Neural progenitor cell (in vitro differentiated cells): Measurements from ENCODE around the gene PUDP. TPM values are rescaled to one million over a fixed set of nuclear protein-coding genes. Genes with fewer than 3 reads are reported as not detected.

Source experiments
- DNase-seq: peaks from one replicate; pipeline ENCODE4 v3.0.0-alpha.2; 2016; ENCODE audit warnings: low spot score
- H2AFZ ChIP-seq: fragments of 200-600 bp; sonication (generic); replicated peaks from 2 replicates; pipeline ENCODE4 v1.6.1; 2016; ENCODE audit warnings: antibody characterized with exemption
- H3F3A ChIP-seq: fragments of 200-600 bp; sonication (generic); 2 replicates; pipeline ENCODE4 v1.6.1; 2016; ENCODE audit warnings: antibody characterized with exemption, low read depth
- H3K27ac ChIP-seq: fragments of 200-600 bp; sonication (generic); 2 replicates; pipeline ENCODE4 v1.5.1; 2016; ENCODE audit warnings: mild to moderate bottlenecking
- H3K27me3 ChIP-seq: fragments of 200-600 bp; sonication (generic); 2 replicates; pipeline ENCODE4 v1.6.1; 2016; ENCODE audit warnings: mild to moderate bottlenecking, moderate library complexity
- H3K36me3 ChIP-seq: fragments of 200-600 bp; sonication (generic); 2 replicates; pipeline ENCODE4 v1.5.1; 2016
- H3K4me1 ChIP-seq: fragments of 200-600 bp; sonication (generic); 2 replicates; pipeline ENCODE4 v1.6.1; 2016; ENCODE audit warnings: mixed run types
- H3K4me2 ChIP-seq: fragments of 200-600 bp; sonication (generic); 2 replicates; pipeline ENCODE4 v1.6.1; 2016
- H3K4me3 ChIP-seq: fragments of 200-600 bp; sonication (generic); 2 replicates; pipeline ENCODE4 v1.5.1; 2016
- H3K79me2 ChIP-seq: fragments of 200-600 bp; sonication (generic); 2 replicates; pipeline ENCODE4 v1.6.1; 2016; ENCODE audit warnings: low read depth
- H3K9ac ChIP-seq: fragments of 200-600 bp; sonication (generic); 2 replicates; pipeline ENCODE4 v1.6.1; 2016
- H3K9me3 ChIP-seq: fragments of 200-600 bp; sonication (generic); 2 replicates; pipeline ENCODE4 v1.5.1; 2016; ENCODE audit warnings: low read depth
- H4K20me1 ChIP-seq: fragments of 200-600 bp; sonication (generic); 2 replicates; pipeline ENCODE4 v1.6.1; 2016; ENCODE audit warnings: low read depth
- H3K27ac Mint-ChIP-seq: 3 replicates; pipeline ENCODE4 v1.8.0; 2021; ENCODE audit warnings: mixed read lengths
- H3K27me3 Mint-ChIP-seq: 2 replicates; pipeline ENCODE4 v1.8.0; 2022; ENCODE audit warnings: low read depth, mild to moderate bottlenecking, inconsistent platforms, moderate library complexity, mixed read lengths; ENCODE audit not compliant: insufficient read depth
- H3K36me3 Mint-ChIP-seq: 3 replicates; pipeline ENCODE4 v1.8.0; 2021; ENCODE audit warnings: mixed read lengths
- H3K4me1 Mint-ChIP-seq: 3 replicates; pipeline ENCODE4 v1.8.0; 2021; ENCODE audit warnings: mixed read lengths
- H3K4me3 Mint-ChIP-seq: 3 replicates; pipeline ENCODE4 v1.8.0; 2021; ENCODE audit warnings: mild to moderate bottlenecking, moderate library complexity, mixed read lengths
- H3K9me3 Mint-ChIP-seq: 3 replicates; pipeline ENCODE4 v1.8.0; 2020; ENCODE audit warnings: mixed read lengths
- CTCF ChIP-seq: fragments of 200-600 bp; sonication (generic); IDR thresholded peaks from 2 replicates; pipeline ENCODE4 v1.5.1; 2017; ENCODE audit warnings: antibody characterized with exemption, mild to moderate bottlenecking
- EZH2 ChIP-seq: fragments of 200-600 bp; sonication (generic); IDR thresholded peaks from 2 replicates; pipeline ENCODE4 v1.6.1; 2017; ENCODE audit warnings: antibody characterized with exemption, mild to moderate bottlenecking, moderate library complexity
- EZH2phosphoT487 ChIP-seq: fragments of 200-600 bp; sonication (generic); IDR thresholded peaks from 2 replicates; pipeline ENCODE4 v1.6.1; 2017; ENCODE audit warnings: antibody characterized with exemption
- total RNA-seq: library from RNA; depleted of rRNA; stranded (reverse); fragments of >200 nt; gene quantifications from 2 replicates; pipeline ENCODE4 v1.2.3, GENCODE V29; 2015; ENCODE audit warnings: low replicate concordance

Gene PUDP
- total RNA-seq, 1 donor from 2014 or later: 29.1 TPM

- Mint-ChIP-seq H3K36me3 (peaks cover 41% of the 10 kb centered on the region), H3K27me3 (peaks cover 2% of the 10 kb centered on the region), H3K27ac (no peak overlapping the region), H3K9me3 (peaks cover 25% of the 10 kb centered on the region), H3K4me3 (no peak overlapping the region), H3K4me1 (peaks cover 22% of the 10 kb centered on the region)
- H3K9ac ChIP-seq: no peak overlapping the region
- H4K20me1 ChIP-seq: no peaks in the 10 kb centered on the region
- H3K36me3 ChIP-seq: no peaks in the 10 kb centered on the region
- H3K4me3 ChIP-seq: no peak overlapping the region
- no peaks in the 10 kb centered on the region for H3K4me1 ChIP-seq
- no peak overlapping the region for H2AFZ ChIP-seq
- DNase-seq: no peak
- peaks cover 7% of the 10 kb centered on the region for H3K79me2 ChIP-seq
- no peak overlapping the region for H3K4me2 ChIP-seq
- no peak overlapping the region for H3K27ac ChIP-seq
- TF ChIP-seq EZH2 (no peak), EZH2phosphoT487 (no peak), CTCF (no peak)
- H3F3A ChIP-seq: no peaks in the 10 kb centered on the region
- H3K27me3 ChIP-seq: no peaks in the 10 kb centered on the region
- H3K9me3 ChIP-seq: no peaks in the 10 kb centered on the region
These were observed 13.0 kb downstream of the PUDP start for GRCh38 chrX:7134981-7135380.

GRCh38 chrX:7133050-7133440, 14.9 kb downstream of the PUDP start:
- H3K79me2 ChIP-seq: peaks cover 7% of the 10 kb centered on the region
- TF ChIP-seq EZH2 (no peak), CTCF (no peak), EZH2phosphoT487 (no peak)
- Mint-ChIP-seq H3K36me3 (peaks cover 45% of the 10 kb centered on the region), H3K27ac (peak overlapping the region; percentile 94), H3K4me1 (peaks cover 22% of the 10 kb centered on the region), H3K9me3 (peaks cover 34% of the 10 kb centered on the region), H3K27me3 (peaks cover 2% of the 10 kb centered on the region), H3K4me3 (no peak overlapping the region)
- DNase-seq: no peak
- H3K36me3 ChIP-seq: no peaks in the 10 kb centered on the region
- no peak overlapping the region for H3K9ac ChIP-seq
- H3F3A ChIP-seq: no peaks in the 10 kb centered on the region
- no peak overlapping the region for H3K4me2 ChIP-seq
- H4K20me1 ChIP-seq: no peaks in the 10 kb centered on the region
- H3K4me3 ChIP-seq: no peak overlapping the region
- no peak overlapping the region for H2AFZ ChIP-seq
- H3K4me1 ChIP-seq: no peaks in the 10 kb centered on the region
- no peaks in the 10 kb centered on the region for H3K27me3 ChIP-seq
- peaks cover 5% of the 10 kb centered on the region for H3K9me3 ChIP-seq
- no peak overlapping the region for H3K27ac ChIP-seq

GRCh38 chrX:7132335-7133049, 15.5 kb downstream of the PUDP start:
- H3K9me3 ChIP-seq: peaks cover 5% of the 10 kb centered on the region
- no peaks in the 10 kb centered on the region for H3K27me3 ChIP-seq
- H3K4me1 Mint-ChIP-seq: peaks cover 22% of the 10 kb centered on the region
- no peaks in the 10 kb centered on the region for H3K36me3 ChIP-seq
- H3K27ac ChIP-seq: no peak overlapping the region
- H3K4me3 Mint-ChIP-seq: no peak overlapping the region
- H3K9me3 Mint-ChIP-seq: peaks cover 28% of the 10 kb centered on the region
- H2AFZ ChIP-seq: no peak overlapping the region
- peaks cover 39% of the 10 kb centered on the region for H3K36me3 Mint-ChIP-seq
- H3K9ac ChIP-seq: no peak overlapping the region
- H4K20me1 ChIP-seq: no peaks in the 10 kb centered on the region
- peak; percentile 42 for DNase-seq
- no peaks in the 10 kb centered on the region for H3K4me1 ChIP-seq
- TF ChIP-seq EZH2phosphoT487: no peak
- TF ChIP-seq CTCF: peak; percentile 42
- TF ChIP-seq EZH2: no peak
- no peak overlapping the region for H3K4me2 ChIP-seq
- H3K27ac Mint-ChIP-seq: peak overlapping the region; percentile 94
- H3F3A ChIP-seq: no peaks in the 10 kb centered on the region
- H3K79me2 ChIP-seq: peaks cover 7% of the 10 kb centered on the region
- H3K4me3 ChIP-seq: no peak overlapping the region
- H3K27me3 Mint-ChIP-seq: no peaks in the 10 kb centered on the region
